Measurements from ENCODE around the gene FLAD1. TPM values are rescaled to one million over a fixed set of nuclear protein-coding genes. Genes with fewer than 3 reads are reported as not detected.

FLAD1 gene
- total RNA-seq, 1 experiment from 2014 or later = 88.3 TPM

DNA sequence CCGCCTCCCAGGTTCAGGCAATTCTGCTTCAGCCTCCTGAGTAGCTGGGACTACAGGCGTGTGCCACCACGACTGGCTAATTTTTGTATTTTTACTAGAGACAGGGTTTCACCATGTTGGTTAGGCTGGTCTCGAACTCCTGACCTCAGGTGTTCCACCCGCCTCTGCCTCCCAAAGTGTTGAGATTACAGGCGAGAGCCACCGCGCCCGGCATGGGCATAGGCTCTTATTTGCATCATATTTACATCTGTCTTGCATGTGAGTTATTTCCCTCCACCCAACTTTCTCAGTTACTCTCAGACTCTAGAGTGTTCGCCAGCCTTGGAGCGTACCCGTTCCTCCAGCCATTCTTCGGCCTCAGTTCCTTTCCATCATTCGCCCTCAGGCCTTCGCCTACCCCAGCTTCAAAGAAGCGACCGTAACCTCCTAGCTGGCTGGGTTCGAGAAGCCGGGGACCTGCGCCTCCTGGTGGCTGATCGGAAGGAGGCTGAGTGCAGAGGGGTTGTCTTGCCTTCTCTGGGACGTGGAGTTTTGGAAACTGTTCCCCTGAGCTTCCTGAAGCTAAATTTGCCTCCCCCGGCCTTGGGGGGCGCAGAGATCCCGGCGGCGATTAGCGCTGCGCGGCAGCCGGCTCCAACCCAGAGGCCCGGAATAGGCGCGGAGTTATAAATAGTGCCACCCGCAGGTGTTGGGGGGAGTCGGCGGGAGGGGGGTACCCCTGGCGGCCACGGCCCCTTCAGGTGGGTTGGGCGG, 15.8 kb downstream of the FLAD1 start:
- TF ChIP-seq ZNF671 (CRISPR knock-in tag; IDR thresholded peaks at IDR 0.05) (no peak), HMGA2 (CRISPR knock-in tag; IDR thresholded peaks at IDR 0.05) (no peak), ETV6 (CRISPR knock-in tag; IDR thresholded peaks at IDR 0.05) (0 out of 2 replicates have a peak, but pooled peaks have one; percentile 4), FOXP1 (CRISPR knock-in tag; IDR thresholded peaks at IDR 0.05; ENCODE audit: borderline replicate concordance) (0 out of 2 replicates have a peak, but pooled peaks have one; percentile 39), KAT7 (CRISPR knock-in tag; IDR thresholded peaks at IDR 0.05; ENCODE audit: borderline replicate concordance) (0 out of 2 replicates have a peak, but pooled peaks have one; percentile 36)
- TF ChIP-seq, protein P1, sequence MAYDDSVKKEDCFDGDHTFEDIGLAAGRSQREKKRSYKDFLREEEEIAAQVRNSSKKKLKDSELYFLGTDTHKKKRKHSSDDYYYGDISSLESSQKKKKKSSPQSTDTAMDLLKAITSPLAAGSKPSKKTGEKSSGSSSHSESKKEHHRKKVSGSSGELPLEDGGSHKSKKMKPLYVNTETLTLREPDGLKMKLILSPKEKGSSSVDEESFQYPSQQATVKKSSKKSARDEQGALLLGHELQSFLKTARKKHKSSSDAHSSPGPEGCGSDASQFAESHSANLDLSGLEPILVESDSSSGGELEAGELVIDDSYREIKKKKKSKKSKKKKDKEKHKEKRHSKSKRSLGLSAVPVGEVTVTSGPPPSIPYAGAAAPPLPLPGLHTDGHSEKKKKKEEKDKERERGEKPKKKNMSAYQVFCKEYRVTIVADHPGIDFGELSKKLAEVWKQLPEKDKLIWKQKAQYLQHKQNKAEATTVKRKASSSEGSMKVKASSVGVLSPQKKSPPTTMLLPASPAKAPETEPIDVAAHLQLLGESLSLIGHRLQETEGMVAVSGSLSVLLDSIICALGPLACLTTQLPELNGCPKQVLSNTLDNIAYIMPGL (CRISPR knock-in tag; IDR thresholded peaks at IDR 0.05) = peak; percentile 65
- TF ChIP-seq, protein P2, sequence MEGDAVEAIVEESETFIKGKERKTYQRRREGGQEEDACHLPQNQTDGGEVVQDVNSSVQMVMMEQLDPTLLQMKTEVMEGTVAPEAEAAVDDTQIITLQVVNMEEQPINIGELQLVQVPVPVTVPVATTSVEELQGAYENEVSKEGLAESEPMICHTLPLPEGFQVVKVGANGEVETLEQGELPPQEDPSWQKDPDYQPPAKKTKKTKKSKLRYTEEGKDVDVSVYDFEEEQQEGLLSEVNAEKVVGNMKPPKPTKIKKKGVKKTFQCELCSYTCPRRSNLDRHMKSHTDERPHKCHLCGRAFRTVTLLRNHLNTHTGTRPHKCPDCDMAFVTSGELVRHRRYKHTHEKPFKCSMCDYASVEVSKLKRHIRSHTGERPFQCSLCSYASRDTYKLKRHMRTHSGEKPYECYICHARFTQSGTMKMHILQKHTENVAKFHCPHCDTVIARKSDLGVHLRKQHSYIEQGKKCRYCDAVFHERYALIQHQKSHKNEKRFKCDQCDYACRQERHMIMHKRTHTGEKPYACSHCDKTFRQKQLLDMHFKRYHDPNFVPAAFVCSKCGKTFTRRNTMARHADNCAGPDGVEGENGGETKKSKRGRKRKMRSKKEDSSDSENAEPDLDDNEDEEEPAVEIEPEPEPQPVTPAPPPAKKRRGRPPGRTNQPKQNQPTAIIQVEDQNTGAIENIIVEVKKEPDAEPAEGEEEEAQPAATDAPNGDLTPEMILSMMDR (IDR thresholded peaks at IDR 0.05) = peak; percentile 70; the same call in 1 of the 2 replicates
- TF ChIP-seq, protein P3, sequence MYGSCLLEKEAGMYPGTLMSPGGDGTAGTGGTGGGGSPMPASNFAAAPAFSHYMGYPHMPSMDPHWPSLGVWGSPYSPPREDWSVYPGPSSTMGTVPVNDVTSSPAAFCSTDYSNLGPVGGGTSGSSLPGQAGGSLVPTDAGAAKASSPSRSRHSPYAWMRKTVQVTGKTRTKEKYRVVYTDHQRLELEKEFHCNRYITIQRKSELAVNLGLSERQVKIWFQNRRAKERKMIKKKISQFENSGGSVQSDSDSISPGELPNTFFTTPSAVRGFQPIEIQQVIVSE (CRISPR knock-in tag; IDR thresholded peaks at IDR 0.05; ENCODE audit: borderline replicate concordance) = no peak
- TF ChIP-seq, protein P4, sequence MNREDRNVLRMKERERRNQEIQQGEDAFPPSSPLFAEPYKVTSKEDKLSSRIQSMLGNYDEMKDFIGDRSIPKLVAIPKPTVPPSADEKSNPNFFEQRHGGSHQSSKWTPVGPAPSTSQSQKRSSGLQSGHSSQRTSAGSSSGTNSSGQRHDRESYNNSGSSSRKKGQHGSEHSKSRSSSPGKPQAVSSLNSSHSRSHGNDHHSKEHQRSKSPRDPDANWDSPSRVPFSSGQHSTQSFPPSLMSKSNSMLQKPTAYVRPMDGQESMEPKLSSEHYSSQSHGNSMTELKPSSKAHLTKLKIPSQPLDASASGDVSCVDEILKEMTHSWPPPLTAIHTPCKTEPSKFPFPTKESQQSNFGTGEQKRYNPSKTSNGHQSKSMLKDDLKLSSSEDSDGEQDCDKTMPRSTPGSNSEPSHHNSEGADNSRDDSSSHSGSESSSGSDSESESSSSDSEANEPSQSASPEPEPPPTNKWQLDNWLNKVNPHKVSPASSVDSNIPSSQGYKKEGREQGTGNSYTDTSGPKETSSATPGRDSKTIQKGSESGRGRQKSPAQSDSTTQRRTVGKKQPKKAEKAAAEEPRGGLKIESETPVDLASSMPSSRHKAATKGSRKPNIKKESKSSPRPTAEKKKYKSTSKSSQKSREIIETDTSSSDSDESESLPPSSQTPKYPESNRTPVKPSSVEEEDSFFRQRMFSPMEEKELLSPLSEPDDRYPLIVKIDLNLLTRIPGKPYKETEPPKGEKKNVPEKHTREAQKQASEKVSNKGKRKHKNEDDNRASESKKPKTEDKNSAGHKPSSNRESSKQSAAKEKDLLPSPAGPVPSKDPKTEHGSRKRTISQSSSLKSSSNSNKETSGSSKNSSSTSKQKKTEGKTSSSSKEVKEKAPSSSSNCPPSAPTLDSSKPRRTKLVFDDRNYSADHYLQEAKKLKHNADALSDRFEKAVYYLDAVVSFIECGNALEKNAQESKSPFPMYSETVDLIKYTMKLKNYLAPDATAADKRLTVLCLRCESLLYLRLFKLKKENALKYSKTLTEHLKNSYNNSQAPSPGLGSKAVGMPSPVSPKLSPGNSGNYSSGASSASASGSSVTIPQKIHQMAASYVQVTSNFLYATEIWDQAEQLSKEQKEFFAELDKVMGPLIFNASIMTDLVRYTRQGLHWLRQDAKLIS (CRISPR knock-in tag; IDR thresholded peaks at IDR 0.05; ENCODE audit: borderline replicate concordance) = 0 out of 2 replicates have a peak, but pooled peaks have one; percentile 7
- ChIA-PET CTCF (interaction anchor here (0.6 to 10.3 kb wide), 42 partner anchors 9 to 439 kb away, joined by 3 to 176 read pairs (median 5); partner anchors contain the start of genes ADAM15, EFNA3, EFNA4 and FLAD1), POLR2A (interaction anchor here (0.6 to 13.0 kb wide), 12 partner anchors 9 to 195 kb away, joined by 3 to 176 read pairs (median 7); partner anchors contain the start of genes ADAM15, CKS1B, FLAD1 and PBXIP1)
- peak overlapping the region; percentile 88 for H3K4me3 Mint-ChIP-seq
- peak; percentile 90 for DNase-seq (ENCODE audit: low spot score)
- H3K36me3 Mint-ChIP-seq = no peaks in the 10 kb centered on the region
- ATAC-seq = peak; percentile 11
- H3K27me3 Mint-ChIP-seq (ENCODE audit: low read depth) = no peaks in the 10 kb centered on the region; the same call in 1 of the 2 replicates
- H3K27ac Mint-ChIP-seq = peak overlapping the region; percentile 75; the same call in 1 of the 2 replicates
- H3K4me1 Mint-ChIP-seq = peaks cover 17% of the 10 kb centered on the region
- no peaks in the 10 kb centered on the region for H3K9me3 Mint-ChIP-seq

DNA sequence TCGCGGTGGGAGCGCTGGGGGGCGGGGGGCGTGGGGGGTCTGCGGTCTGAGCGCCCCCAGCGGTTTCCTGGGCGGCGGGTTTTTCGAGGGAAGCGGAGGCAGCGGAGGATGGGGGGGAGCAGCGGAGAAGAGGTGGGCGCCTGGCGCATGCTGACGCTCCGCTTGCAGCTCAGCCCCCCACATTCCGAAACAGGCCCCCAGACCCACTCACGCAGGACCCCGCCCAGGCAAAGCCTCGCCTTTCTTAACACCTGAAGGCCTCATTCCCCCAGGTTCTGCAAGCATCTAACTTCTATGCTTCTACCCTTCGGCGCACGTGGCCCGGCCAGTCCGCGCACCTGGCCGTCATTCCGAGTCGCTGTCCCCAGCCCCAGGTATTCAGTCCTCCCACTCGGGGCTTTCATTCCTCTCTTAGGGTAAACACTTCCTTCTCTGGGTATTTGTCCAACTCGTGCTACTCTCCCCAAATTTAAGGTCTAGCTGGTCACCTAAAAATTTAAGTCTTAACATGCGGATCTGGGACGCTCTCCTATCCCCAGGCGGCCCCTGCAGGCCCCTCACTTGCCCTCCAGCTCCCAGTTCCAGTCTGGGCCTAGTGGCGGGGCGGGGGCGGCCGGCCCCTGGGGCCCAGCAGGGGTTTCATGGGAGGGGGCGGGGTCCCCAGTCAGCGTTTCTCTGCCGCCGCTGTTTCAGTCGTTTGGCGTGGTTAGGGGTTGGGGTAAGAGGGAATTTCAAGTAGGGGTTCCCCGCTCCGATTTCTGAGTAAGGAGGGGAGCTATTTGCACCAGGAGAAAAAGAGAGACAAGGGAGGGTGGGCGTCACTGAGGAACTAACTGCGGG, 16.6 kb downstream of the FLAD1 start:
- H3K9me3 Mint-ChIP-seq = no peaks in the 10 kb centered on the region
- CTCF ChIA-PET = interaction anchor here (0.6 to 10.3 kb wide), 38 partner anchors 8 to 440 kb away, joined by 3 to 176 read pairs (median 8); partner anchors contain the start of genes ADAM15, EFNA3, EFNA4 and FLAD1
- DNase-seq (ENCODE audit: low spot score) (peak; percentile 77), ATAC-seq (no peak)
- H3K4me3 Mint-ChIP-seq = peak overlapping the region; percentile 88
- POLR2A ChIA-PET = interaction anchor here (1.0 to 13.0 kb wide), 11 partner anchors 9 to 194 kb away, joined by 4 to 176 read pairs (median 7); partner anchors contain the start of genes CKS1B, FLAD1, PBXIP1 and PMVK
- H3K27me3 Mint-ChIP-seq (ENCODE audit: low read depth) = no peaks in the 10 kb centered on the region; the same call in 1 of the 2 replicates
- peak overlapping the region; percentile 99 for H3K27ac Mint-ChIP-seq
- peaks cover 25% of the 10 kb centered on the region for H3K4me1 Mint-ChIP-seq
- no peaks in the 10 kb centered on the region for H3K36me3 Mint-ChIP-seq
- TF ChIP-seq JAZF1 (CRISPR knock-in tag; IDR thresholded peaks at IDR 0.05) = no peak
- TF ChIP-seq, protein P5, sequence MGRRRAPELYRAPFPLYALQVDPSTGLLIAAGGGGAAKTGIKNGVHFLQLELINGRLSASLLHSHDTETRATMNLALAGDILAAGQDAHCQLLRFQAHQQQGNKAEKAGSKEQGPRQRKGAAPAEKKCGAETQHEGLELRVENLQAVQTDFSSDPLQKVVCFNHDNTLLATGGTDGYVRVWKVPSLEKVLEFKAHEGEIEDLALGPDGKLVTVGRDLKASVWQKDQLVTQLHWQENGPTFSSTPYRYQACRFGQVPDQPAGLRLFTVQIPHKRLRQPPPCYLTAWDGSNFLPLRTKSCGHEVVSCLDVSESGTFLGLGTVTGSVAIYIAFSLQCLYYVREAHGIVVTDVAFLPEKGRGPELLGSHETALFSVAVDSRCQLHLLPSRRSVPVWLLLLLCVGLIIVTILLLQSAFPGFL (CRISPR knock-in tag; IDR thresholded peaks at IDR 0.05; ENCODE audit: borderline replicate concordance) = 0 out of 2 replicates have a peak, but pooled peaks have one; percentile 56
- no peak for TF ChIP-seq OVOL2 (CRISPR knock-in tag; IDR thresholded peaks at IDR 0.05; ENCODE audit: borderline replicate concordance)
- no peak for TF ChIP-seq RORB (CRISPR knock-in tag; IDR thresholded peaks at IDR 0.05)
- 0 out of 2 replicates have a peak, but pooled peaks have one; percentile 56 for TF ChIP-seq ZNF232 (CRISPR knock-in tag; IDR thresholded peaks at IDR 0.05)
- no peak for TF ChIP-seq MYBL2 (CRISPR knock-in tag; IDR thresholded peaks at IDR 0.05)
- TF ChIP-seq SMAD3 (CRISPR knock-in tag; IDR thresholded peaks at IDR 0.05; ENCODE audit: borderline replicate concordance) = peak; percentile 85; the same call in 1 of the 2 replicates
- no peak for TF ChIP-seq ATF1 (CRISPR knock-in tag; IDR thresholded peaks at IDR 0.05)
- peak; percentile 71; the same call in 1 of the 2 replicates for TF ChIP-seq ESRRA (CRISPR knock-in tag; IDR thresholded peaks at IDR 0.05; ENCODE audit: borderline replicate concordance)
- TF ChIP-seq MXD4 (CRISPR knock-in tag; IDR thresholded peaks at IDR 0.05; ENCODE audit: borderline replicate concordance) = no peak
- TF ChIP-seq NFATC4 (CRISPR knock-in tag; IDR thresholded peaks at IDR 0.05) = no peak
- TF ChIP-seq, protein P6, sequence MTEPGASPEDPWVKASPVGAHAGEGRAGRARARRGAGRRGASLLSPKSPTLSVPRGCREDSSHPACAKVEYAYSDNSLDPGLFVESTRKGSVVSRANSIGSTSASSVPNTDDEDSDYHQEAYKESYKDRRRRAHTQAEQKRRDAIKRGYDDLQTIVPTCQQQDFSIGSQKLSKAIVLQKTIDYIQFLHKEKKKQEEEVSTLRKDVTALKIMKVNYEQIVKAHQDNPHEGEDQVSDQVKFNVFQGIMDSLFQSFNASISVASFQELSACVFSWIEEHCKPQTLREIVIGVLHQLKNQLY (CRISPR knock-in tag; IDR thresholded peaks at IDR 0.05) = no peak
- peak; percentile 30; the same call in 1 of the 2 replicates for TF ChIP-seq ETV6 (CRISPR knock-in tag; IDR thresholded peaks at IDR 0.05)
